NCI-H187 treated with DMSO at 0.1 percent for 48 hours (cell line): Measurements from ENCODE around the gene RABL3.
"Not testable (repeated sequence)": the region's sequence is repeated elsewhere in the genome, so short reads cannot be mapped to it uniquely, and the experiment has no call there.

Experiments used
- DNase-seq: peaks from one replicate; lab custom pipeline; 2025; lab: John Stamatoyannopoulos, UW

RABL3 gene

GRCh38 chr3:120642368-120642948, 99.9 kb downstream of the RABL3 start:
- DNase-seq, result no peak

GRCh38 chr3:120641696-120642246, 100.5 kb downstream of the RABL3 start:
- DNase-seq, result no peak

- no peak for DNase-seq
Measured at GRCh38 chr3:120640231-120640630, 102.1 kb downstream of the RABL3 start.

- not testable (repeated sequence) for DNase-seq
Measured at GRCh38 chr3:120638820-120639219, 103.5 kb downstream of the RABL3 start.

GRCh38 chr3:120637851-120638559, 104.3 kb downstream of the RABL3 start:
- DNase-seq, result no peak

GRCh38 chr3:120636795-120637401, 105.4 kb downstream of the RABL3 start:
- no peak for DNase-seq
